ENCODE results near the gene PDGFA. TPM values are rescaled to one million over a fixed set of nuclear protein-coding genes. Genes with fewer than 3 reads are reported as not detected.

Gene PDGFA
- total RNA-seq, 4 donors from 2014 or later: 20.9 to 35.1 (median 33.6) TPM

DNA sequence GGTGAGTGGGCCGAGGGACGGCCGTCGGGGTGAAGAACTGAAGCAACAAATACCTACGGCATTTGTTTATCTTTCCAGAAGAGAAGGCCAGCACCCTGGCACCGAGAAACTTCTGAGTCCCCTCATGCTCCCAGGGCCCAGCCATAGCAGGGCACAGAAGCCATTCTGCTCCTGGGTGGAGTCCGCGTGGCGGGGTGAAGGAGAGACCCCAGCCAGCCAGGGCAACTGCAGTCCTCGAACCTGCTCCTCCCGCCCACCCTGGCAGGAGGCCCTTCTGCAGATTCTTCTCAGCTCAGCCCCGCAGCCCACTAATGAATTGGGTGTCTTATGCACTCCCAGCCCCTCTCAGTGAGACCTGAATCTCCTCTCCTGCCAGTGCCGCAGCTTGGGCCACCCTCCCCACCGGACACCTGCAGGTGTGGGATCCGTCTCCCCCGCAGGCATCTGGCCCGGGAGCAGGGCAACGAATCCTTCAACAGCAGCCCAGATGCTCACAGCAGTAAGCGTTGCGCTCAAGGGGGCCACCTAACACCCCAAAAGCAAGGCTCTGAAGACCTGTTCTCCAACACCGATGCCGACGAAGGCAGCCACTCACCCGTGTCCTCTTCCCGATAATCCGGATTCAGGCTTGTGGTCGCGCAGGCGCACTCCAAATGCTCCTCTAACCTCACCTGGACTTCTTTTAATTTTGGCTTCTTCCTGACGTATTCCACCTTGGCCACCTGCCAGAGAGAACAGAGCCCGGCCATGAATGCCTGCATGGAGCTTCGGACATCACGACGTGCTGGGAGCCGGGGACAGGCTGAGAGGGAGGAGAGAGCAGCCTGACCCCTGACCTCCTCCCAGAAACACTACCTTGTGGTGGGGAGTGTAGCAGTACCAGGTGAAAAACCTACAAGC is 18.9 kb downstream of the PDGFA start:
- Histone ChIP-seq H3K4me1 (no peaks in the 10 kb centered on the region), H3K27me3 (no peaks in the 10 kb centered on the region), H3K9me3 (no peaks in the 10 kb centered on the region), H3K27ac (no peak overlapping the region), H3K4me3 (no peak overlapping the region), H3K36me3 (no peaks in the 10 kb centered on the region)
- TF ChIP-seq, protein P1, sequence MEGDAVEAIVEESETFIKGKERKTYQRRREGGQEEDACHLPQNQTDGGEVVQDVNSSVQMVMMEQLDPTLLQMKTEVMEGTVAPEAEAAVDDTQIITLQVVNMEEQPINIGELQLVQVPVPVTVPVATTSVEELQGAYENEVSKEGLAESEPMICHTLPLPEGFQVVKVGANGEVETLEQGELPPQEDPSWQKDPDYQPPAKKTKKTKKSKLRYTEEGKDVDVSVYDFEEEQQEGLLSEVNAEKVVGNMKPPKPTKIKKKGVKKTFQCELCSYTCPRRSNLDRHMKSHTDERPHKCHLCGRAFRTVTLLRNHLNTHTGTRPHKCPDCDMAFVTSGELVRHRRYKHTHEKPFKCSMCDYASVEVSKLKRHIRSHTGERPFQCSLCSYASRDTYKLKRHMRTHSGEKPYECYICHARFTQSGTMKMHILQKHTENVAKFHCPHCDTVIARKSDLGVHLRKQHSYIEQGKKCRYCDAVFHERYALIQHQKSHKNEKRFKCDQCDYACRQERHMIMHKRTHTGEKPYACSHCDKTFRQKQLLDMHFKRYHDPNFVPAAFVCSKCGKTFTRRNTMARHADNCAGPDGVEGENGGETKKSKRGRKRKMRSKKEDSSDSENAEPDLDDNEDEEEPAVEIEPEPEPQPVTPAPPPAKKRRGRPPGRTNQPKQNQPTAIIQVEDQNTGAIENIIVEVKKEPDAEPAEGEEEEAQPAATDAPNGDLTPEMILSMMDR (IDR thresholded peaks at IDR 0.05): no peak
- no peak for TF ChIP-seq POLR2A (IDR thresholded peaks at IDR 0.05)
- no peak for DNase-seq
- intact Hi-C loops (cut with DNase I; ENCODE audit: low total_unique reads): loop anchor here (10.0 kb wide), 1 partner anchor 224 kb away; the partner anchor contains the start of genes DNAAF5 and PRKAR1B

GRCh38 chr7:499853-500485 is 19.7 kb downstream of the PDGFA start:
- DNase-seq: no peak
- no peaks in the 10 kb centered on the region for H3K27me3 ChIP-seq
- H3K36me3 ChIP-seq: no peaks in the 10 kb centered on the region
- H3K9me3 ChIP-seq: no peaks in the 10 kb centered on the region
- no peak overlapping the region for H3K27ac ChIP-seq
- intact Hi-C loops (cut with DNase I; ENCODE audit: low total_unique reads): loop anchor here (10.0 kb wide), 1 partner anchor 225 kb away; the partner anchor contains the start of genes DNAAF5 and PRKAR1B
- H3K4me1 ChIP-seq: no peaks in the 10 kb centered on the region
- no peak overlapping the region for H3K4me3 ChIP-seq
- TF ChIP-seq POLR2A (IDR thresholded peaks at IDR 0.05): no peak
- TF ChIP-seq, protein P1 (IDR thresholded peaks at IDR 0.05): no peak

GRCh38 chr7:498678-499641 is 20.7 kb downstream of the PDGFA start:
- H3K36me3 ChIP-seq: no peaks in the 10 kb centered on the region
- DNase-seq: no peak
- no peak overlapping the region for H3K4me3 ChIP-seq
- no peaks in the 10 kb centered on the region for H3K4me1 ChIP-seq
- no peaks in the 10 kb centered on the region for H3K27me3 ChIP-seq
- no peak overlapping the region for H3K27ac ChIP-seq
- TF ChIP-seq, protein P1 (IDR thresholded peaks at IDR 0.05): no peak
- no peak for TF ChIP-seq POLR2A (IDR thresholded peaks at IDR 0.05)
- no peaks in the 10 kb centered on the region for H3K9me3 ChIP-seq
- intact Hi-C loops (cut with DNase I; ENCODE audit: low total_unique reads): no loop called here

GRCh38 chr7:497946-498655 is 21.5 kb downstream of the PDGFA start:
- Histone ChIP-seq H3K27me3 (no peaks in the 10 kb centered on the region), H3K36me3 (no peaks in the 10 kb centered on the region), H3K4me1 (no peaks in the 10 kb centered on the region), H3K4me3 (no peak overlapping the region), H3K9me3 (no peaks in the 10 kb centered on the region), H3K27ac (no peak overlapping the region)
- TF ChIP-seq, protein P1 (IDR thresholded peaks at IDR 0.05): no peak
- no peak for TF ChIP-seq POLR2A (IDR thresholded peaks at IDR 0.05)
- no peak for DNase-seq
- intact Hi-C loops (cut with DNase I; ENCODE audit: low total_unique reads): no loop called here
